Mesothelial cell of epicardium (in vitro differentiated cells): Measurements from ENCODE around the gene EEA1. TPM values are rescaled to one million over a fixed set of nuclear protein-coding genes. Genes with fewer than 3 reads are reported as not detected.
A peak's percentile ranks its signal among the peaks of the same experiment; 100 is the strongest.
"Not testable (repeated sequence)": the region's sequence is repeated elsewhere in the genome, so short reads cannot be mapped to it uniquely, and the experiment has no call there.

Experiments
- DNase-seq, 2 experiments: peaks; one replicate each; pipeline ENCODE4 v3.0.0; 2021; ENCODE audit warnings: low spot score in 2 of 2; ENCODE audit not compliant: unreplicated experiment in 2 of 2
- H3K27ac Mint-ChIP-seq: 2 replicates; pipeline ENCODE4 v1.8.0; 2021; ENCODE audit warnings: mixed read lengths
- H3K27me3 Mint-ChIP-seq: 2 replicates; pipeline ENCODE4 v1.8.0; 2021; ENCODE audit warnings: low read depth, mixed read lengths
- H3K36me3 Mint-ChIP-seq: 2 replicates; pipeline ENCODE4 v1.8.0; 2021; ENCODE audit warnings: mixed read lengths
- H3K4me1 Mint-ChIP-seq: 2 replicates; pipeline ENCODE4 v1.8.0; 2021; ENCODE audit warnings: mixed read lengths
- H3K4me3 Mint-ChIP-seq: 2 replicates; pipeline ENCODE4 v1.8.0; 2021; ENCODE audit warnings: mild to moderate bottlenecking, moderate library complexity, mixed read lengths
- H3K9me3 Mint-ChIP-seq: 2 replicates; pipeline ENCODE4 v1.8.0; 2021; ENCODE audit warnings: mixed read lengths
- total RNA-seq: library from RNA; stranded (reverse); gene quantifications from 3 replicates; pipeline ENCODE4 v1.2.1, GENCODE V29; 2021
- TF ChIP-seq, protein P1 (sequence below): fragments of 200-600 bp; sonication (generic); IDR thresholded peaks from one replicate; pipeline ENCODE4 v1.5.0; 2021; ENCODE audit warnings: antibody characterized with exemption; ENCODE audit not compliant: unreplicated experiment

EEA1 gene
- total RNA-seq, 1 donor from 2014 or later, result 28.3 TPM

- DNase-seq, result no peak
- H3K27me3 Mint-ChIP-seq, result no peaks in the 10 kb centered on the region
- no peak overlapping the region for H3K27ac Mint-ChIP-seq
- H3K9me3 Mint-ChIP-seq, result peaks cover 41% of the 10 kb centered on the region
- TF ChIP-seq, protein P1, sequence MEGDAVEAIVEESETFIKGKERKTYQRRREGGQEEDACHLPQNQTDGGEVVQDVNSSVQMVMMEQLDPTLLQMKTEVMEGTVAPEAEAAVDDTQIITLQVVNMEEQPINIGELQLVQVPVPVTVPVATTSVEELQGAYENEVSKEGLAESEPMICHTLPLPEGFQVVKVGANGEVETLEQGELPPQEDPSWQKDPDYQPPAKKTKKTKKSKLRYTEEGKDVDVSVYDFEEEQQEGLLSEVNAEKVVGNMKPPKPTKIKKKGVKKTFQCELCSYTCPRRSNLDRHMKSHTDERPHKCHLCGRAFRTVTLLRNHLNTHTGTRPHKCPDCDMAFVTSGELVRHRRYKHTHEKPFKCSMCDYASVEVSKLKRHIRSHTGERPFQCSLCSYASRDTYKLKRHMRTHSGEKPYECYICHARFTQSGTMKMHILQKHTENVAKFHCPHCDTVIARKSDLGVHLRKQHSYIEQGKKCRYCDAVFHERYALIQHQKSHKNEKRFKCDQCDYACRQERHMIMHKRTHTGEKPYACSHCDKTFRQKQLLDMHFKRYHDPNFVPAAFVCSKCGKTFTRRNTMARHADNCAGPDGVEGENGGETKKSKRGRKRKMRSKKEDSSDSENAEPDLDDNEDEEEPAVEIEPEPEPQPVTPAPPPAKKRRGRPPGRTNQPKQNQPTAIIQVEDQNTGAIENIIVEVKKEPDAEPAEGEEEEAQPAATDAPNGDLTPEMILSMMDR, result no peak
- no peak overlapping the region for H3K4me3 Mint-ChIP-seq
- no peaks in the 10 kb centered on the region for H3K4me1 Mint-ChIP-seq
- H3K36me3 Mint-ChIP-seq, result peaks cover 55% of the 10 kb centered on the region
Observed at GRCh38 chr12:92794814-92795213, 134.3 kb downstream of the EEA1 start.

- not testable (repeated sequence) for H3K27ac Mint-ChIP-seq, H3K4me1 Mint-ChIP-seq, DNase-seq, H3K4me3 Mint-ChIP-seq, H3K27me3 Mint-ChIP-seq
- Mint-ChIP-seq H3K36me3 (peaks cover 57% of the 10 kb centered on the region), H3K9me3 (peaks cover 41% of the 10 kb centered on the region)
Observed at GRCh38 chr12:92794356-92794755, 134.7 kb downstream of the EEA1 start.

DNA sequence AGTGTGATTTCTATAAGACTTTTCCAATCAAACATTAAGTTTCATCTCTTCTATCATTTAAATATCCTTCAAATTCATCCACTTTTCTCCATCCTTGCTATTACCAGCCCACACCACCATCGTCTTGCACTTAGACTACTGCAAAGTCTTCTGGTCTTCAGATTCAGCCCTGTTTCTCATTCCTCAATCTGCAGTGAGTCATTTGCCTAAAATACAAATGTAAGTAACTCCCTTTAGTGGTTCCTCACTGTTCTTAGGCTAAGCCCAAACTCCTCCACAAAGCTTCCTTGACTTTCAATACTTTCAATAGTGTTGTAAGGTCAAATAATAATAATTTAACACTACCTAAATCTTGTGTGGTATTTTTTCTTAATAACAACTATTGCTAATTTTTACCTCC lies 143.1 kb downstream of the EEA1 start:
- Mint-ChIP-seq H3K9me3 (peaks cover 6% of the 10 kb centered on the region), H3K27me3 (no peaks in the 10 kb centered on the region), H3K4me1 (peaks cover 21% of the 10 kb centered on the region), H3K4me3 (no peak overlapping the region), H3K27ac (peak overlapping the region; percentile 13), H3K36me3 (peaks cover 17% of the 10 kb centered on the region)
- TF ChIP-seq, protein P1, result no peak
- DNase-seq, result no peak

DNA sequence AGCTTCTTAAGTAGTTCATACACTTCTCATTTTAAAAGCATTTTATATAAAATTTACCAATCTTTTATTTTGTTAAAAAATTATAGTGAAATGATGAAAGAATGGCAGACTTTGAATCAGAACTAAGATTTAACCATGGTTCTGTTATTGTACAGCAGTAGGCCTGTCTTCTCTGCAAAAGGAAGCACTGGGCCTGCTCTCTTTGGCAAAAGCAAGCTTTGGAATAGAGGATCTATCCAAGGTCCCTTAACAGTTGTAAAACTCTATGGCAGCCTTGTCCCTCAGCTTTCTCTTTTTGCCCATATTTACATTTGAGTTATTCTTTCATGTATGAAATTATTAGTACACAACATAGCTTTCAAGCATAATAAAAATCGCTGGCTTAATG lies 143.5 kb downstream of the EEA1 start:
- TF ChIP-seq, protein P1, result no peak
- H3K4me3 Mint-ChIP-seq, result no peak overlapping the region
- H3K4me1 Mint-ChIP-seq, result peaks cover 21% of the 10 kb centered on the region
- no peak for DNase-seq
- no peak overlapping the region for H3K27ac Mint-ChIP-seq
- no peaks in the 10 kb centered on the region for H3K27me3 Mint-ChIP-seq
- H3K36me3 Mint-ChIP-seq, result peaks cover 12% of the 10 kb centered on the region
- H3K9me3 Mint-ChIP-seq, result peaks cover 4% of the 10 kb centered on the region

DNA sequence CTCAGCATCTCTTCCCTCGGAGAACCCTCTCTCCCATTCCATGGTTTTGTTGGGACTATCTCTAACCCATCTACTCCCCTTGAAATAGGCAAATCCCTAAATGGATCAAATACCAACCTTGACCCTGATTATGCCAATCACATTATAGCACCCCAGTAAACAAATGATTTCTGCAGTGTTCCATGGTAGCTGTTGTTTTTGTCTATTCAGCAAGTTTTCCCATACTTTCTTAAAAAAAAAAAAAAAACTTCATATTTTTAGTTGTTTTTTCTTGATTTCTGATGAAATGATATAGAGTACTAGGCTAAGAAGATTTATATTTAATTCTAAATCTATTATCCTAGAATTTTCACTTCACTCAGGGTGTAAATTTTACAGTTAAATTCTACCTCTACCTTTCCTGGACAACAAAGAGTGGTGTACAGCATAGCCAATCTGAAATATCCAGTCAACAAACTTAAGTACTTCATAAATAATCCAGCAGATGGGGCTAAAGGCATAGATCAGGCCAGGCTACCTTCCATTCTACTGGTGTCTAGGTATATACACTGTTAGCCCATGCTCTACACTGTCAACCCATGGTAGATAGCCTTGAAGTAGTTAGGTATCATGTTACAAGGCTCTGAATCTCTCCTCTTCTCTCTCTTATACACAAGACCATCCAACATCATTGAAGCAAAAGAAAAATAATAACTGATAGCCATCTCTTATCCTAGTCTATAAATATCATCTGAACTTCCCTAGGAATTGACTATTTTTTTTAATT lies 144.1 kb downstream of the EEA1 start:
- no peak for DNase-seq
- TF ChIP-seq, protein P1, result peak; percentile 31
- Mint-ChIP-seq H3K4me3 (no peak overlapping the region), H3K27ac (peak overlapping the region; percentile 62), H3K36me3 (peaks cover 6% of the 10 kb centered on the region), H3K27me3 (no peaks in the 10 kb centered on the region), H3K4me1 (peaks cover 21% of the 10 kb centered on the region), H3K9me3 (no peaks in the 10 kb centered on the region)

DNA sequence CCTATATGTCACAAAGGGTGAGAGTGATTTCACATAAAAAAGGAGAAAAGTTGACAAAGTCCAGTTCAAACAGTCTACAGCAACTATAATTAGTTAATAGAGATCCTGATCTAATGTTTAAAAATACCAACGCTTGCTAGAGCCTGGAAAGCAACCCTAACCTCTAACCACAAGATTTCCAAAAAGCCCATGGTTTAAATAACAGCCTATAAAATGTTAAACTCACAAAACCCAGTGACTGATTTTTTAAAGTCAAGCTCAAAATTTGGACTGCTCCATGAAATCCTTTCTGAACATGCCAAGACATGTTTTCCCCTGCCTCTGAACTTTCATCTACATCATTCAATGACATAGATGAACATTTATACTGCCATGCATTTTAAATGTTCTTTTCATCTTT lies 144.7 kb downstream of the EEA1 start:
- no peak overlapping the region for H3K4me3 Mint-ChIP-seq
- TF ChIP-seq, protein P1, result no peak
- H3K27ac Mint-ChIP-seq, result peak overlapping the region; percentile 62
- DNase-seq, result no peak
- peaks cover 5% of the 10 kb centered on the region for H3K36me3 Mint-ChIP-seq
- H3K4me1 Mint-ChIP-seq, result peaks cover 21% of the 10 kb centered on the region
- no peaks in the 10 kb centered on the region for H3K9me3 Mint-ChIP-seq
- no peaks in the 10 kb centered on the region for H3K27me3 Mint-ChIP-seq
